Osteocyte (in vitro differentiated cells): Measurements from ENCODE around the gene OTULIN. TPM values are rescaled to one million over a fixed set of nuclear protein-coding genes. Genes with fewer than 3 reads are reported as not detected.

Source experiments
- DNase-seq: peaks from one replicate; pipeline ENCODE4 v3.0.0; 2021; ENCODE audit warnings: mixed read lengths; ENCODE audit not compliant: unreplicated experiment; ENCODE audit errors: extremely low spot score
- H3K27ac Mint-ChIP-seq: one replicate; pipeline ENCODE4 v1.8.0; 2021; ENCODE audit warnings: mild to moderate bottlenecking, mixed read lengths; ENCODE audit not compliant: unreplicated experiment
- H3K27me3 Mint-ChIP-seq: one replicate; pipeline ENCODE4 v1.8.0; 2021; ENCODE audit warnings: mixed read lengths; ENCODE audit not compliant: unreplicated experiment
- H3K36me3 Mint-ChIP-seq: one replicate; pipeline ENCODE4 v1.8.0; 2021; ENCODE audit warnings: mixed read lengths; ENCODE audit not compliant: unreplicated experiment
- H3K4me1 Mint-ChIP-seq: one replicate; pipeline ENCODE4 v1.8.0; 2021; ENCODE audit warnings: mixed read lengths; ENCODE audit not compliant: unreplicated experiment
- H3K4me3 Mint-ChIP-seq: one replicate; pipeline ENCODE4 v1.8.0; 2021; ENCODE audit warnings: mild to moderate bottlenecking, moderate library complexity, mixed read lengths; ENCODE audit not compliant: unreplicated experiment
- H3K9me3 Mint-ChIP-seq: one replicate; pipeline ENCODE4 v1.8.0; 2021; ENCODE audit warnings: mixed read lengths; ENCODE audit not compliant: unreplicated experiment
- total RNA-seq: library from RNA; stranded (reverse); gene quantifications from 2 replicates; pipeline ENCODE4 v1.2.1, GENCODE V29; 2021
- TF ChIP-seq, protein P1 (sequence below): fragments of 200-600 bp; sonication (generic); IDR thresholded peaks from 2 replicates; pipeline ENCODE4 v1.5.0; 2021; ENCODE audit warnings: antibody characterized with exemption, mild to moderate bottlenecking, moderate library complexity

The OTULIN gene
- total RNA-seq, 1 donor from 2014 or later = 30.2 TPM

DNA sequence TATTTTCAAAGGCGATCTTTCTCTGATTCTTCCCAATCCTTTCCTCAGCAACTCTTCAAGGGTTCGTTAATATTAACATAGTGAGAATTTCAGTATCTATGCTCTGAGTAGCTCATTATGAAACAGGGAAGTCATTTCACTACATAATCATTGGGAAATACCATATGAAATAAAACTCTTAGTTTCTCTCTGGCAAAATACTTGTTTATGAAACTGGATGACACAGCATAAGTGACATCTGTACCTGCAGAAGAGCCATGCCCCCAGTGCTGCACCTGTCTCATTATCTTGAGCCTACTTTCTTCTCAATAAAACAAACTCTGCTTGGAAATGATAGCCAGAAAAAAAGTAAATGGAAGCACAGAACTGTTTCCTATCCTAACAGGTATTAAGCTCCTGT lies 33.8 kb upstream of the OTULIN start:
- TF ChIP-seq, protein P1, sequence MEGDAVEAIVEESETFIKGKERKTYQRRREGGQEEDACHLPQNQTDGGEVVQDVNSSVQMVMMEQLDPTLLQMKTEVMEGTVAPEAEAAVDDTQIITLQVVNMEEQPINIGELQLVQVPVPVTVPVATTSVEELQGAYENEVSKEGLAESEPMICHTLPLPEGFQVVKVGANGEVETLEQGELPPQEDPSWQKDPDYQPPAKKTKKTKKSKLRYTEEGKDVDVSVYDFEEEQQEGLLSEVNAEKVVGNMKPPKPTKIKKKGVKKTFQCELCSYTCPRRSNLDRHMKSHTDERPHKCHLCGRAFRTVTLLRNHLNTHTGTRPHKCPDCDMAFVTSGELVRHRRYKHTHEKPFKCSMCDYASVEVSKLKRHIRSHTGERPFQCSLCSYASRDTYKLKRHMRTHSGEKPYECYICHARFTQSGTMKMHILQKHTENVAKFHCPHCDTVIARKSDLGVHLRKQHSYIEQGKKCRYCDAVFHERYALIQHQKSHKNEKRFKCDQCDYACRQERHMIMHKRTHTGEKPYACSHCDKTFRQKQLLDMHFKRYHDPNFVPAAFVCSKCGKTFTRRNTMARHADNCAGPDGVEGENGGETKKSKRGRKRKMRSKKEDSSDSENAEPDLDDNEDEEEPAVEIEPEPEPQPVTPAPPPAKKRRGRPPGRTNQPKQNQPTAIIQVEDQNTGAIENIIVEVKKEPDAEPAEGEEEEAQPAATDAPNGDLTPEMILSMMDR = no peak
- H3K36me3 Mint-ChIP-seq = no peaks in the 10 kb centered on the region
- DNase-seq = no peak

DNA sequence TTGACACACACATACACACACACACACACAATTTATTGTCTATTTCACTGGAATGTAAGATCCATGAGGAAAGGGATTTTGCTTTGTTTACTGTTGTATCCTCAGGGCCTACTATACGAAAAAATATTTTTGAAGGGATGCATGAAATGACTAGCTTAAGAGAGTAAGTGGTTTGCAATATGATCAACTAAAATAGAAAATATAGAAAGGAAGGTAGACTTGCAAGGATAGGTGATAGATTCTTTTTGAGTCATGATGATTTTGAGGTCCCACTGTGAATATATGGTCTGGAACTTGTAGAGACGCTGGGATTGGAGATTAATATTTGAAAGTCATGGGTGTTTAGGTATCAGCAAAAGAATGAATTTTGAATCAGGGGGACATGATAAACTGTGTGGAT lies 28.9 kb upstream of the OTULIN start:
- Mint-ChIP-seq H3K4me1 (no peaks in the 10 kb centered on the region), H3K9me3 (no peaks in the 10 kb centered on the region), H3K27me3 (peaks cover 56% of the 10 kb centered on the region), H3K4me3 (no peak overlapping the region), H3K27ac (no peak overlapping the region), H3K36me3 (no peaks in the 10 kb centered on the region)
- no peak for DNase-seq
- TF ChIP-seq, protein P1 = no peak

More for the DNA sequence above, 33.8 kb upstream of the OTULIN start:
- Mint-ChIP-seq H3K27ac (no peak overlapping the region), H3K9me3 (no peaks in the 10 kb centered on the region), H3K4me3 (no peak overlapping the region), H3K4me1 (no peaks in the 10 kb centered on the region), H3K27me3 (peaks cover 33% of the 10 kb centered on the region)

DNA sequence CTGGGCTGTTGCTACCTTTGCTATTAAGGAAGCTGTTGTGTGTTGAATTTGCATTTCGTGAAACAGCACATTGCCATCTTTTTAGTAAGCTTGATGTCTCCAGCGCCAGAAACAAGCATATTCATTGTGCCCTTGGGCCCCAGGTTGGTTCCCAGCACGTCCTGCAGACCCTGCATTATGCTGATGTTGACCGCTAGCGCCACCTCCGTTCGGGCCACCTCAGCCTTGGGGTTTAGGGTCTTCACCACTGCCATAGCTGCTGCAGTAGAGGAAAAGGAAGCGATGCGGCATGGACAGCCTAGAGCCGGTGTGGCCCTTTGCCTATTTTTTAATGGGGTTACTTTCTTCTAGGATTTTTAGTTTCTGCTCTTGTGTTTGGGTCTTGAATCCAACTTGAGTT lies 23.8 kb upstream of the OTULIN start:
- peaks cover 70% of the 10 kb centered on the region for H3K27me3 Mint-ChIP-seq
- no peaks in the 10 kb centered on the region for H3K9me3 Mint-ChIP-seq
- H3K27ac Mint-ChIP-seq = no peak overlapping the region
- DNase-seq = no peak
- no peaks in the 10 kb centered on the region for H3K4me1 Mint-ChIP-seq
- H3K36me3 Mint-ChIP-seq = no peaks in the 10 kb centered on the region
- TF ChIP-seq, protein P1 = no peak
- no peak overlapping the region for H3K4me3 Mint-ChIP-seq

DNA sequence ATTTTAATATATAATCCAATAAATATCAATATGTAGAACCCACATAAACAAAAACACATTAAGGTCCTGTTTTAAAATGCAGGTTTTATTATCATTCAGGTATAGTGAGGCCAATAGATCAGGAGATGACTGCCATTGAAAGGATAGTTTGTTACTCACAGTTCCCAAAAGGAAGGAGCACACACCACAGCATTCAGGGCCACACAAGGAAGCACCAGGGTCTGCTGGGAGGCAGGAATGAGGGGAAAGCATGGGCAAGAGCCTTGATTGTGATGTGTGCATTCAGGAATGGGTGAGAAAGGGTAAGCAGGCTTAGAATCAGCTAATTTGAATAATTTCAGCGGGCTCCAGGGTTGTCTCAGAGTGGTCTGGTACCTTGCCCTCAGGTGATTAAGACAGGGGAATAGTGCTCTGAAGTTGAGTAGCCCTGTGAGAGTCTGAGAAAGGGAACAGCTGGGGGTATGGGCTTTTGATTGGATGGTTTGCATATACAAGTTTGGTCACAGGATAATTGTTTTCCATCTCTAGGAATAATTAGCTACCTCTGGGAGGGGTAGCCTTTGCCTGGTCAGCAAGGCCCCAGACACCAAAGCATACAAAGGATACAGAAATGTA lies 19.8 kb upstream of the OTULIN start:
- no peak overlapping the region for H3K4me3 Mint-ChIP-seq

DNA sequence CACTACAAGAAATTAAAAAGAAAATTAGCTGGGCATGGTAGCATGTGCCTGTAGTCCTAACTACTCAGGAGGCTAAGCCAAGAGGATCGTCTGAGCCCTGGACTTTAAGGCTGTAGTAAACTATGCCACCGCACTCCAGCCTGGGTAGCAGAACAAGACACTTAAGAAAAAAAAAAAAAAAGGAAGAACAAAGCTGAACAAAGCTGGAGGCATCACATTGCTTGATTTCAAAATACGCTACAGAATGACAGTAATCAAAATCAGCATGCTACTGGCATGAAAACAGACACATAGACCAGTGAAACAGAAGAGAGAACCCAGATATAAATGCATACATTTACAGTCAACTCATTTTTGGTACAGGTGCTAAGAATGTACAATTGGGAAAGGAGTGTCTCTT lies 14.5 kb upstream of the OTULIN start:
- no peaks in the 10 kb centered on the region for H3K36me3 Mint-ChIP-seq
- no peak overlapping the region for H3K27ac Mint-ChIP-seq
- no peak overlapping the region for H3K4me3 Mint-ChIP-seq
- H3K9me3 Mint-ChIP-seq = no peaks in the 10 kb centered on the region
- TF ChIP-seq, protein P1 = no peak
- no peak for DNase-seq
- H3K27me3 Mint-ChIP-seq = peaks cover 59% of the 10 kb centered on the region
- H3K4me1 Mint-ChIP-seq = peaks cover 2% of the 10 kb centered on the region

More for the DNA sequence above, 19.8 kb upstream of the OTULIN start:
- TF ChIP-seq, protein P1 = no peak
- peaks cover 2% of the 10 kb centered on the region for H3K4me1 Mint-ChIP-seq
- H3K36me3 Mint-ChIP-seq = no peaks in the 10 kb centered on the region
- H3K9me3 Mint-ChIP-seq = no peaks in the 10 kb centered on the region
- no peak for DNase-seq
- H3K27ac Mint-ChIP-seq = no peak overlapping the region
- H3K27me3 Mint-ChIP-seq = peaks cover 55% of the 10 kb centered on the region
